GM12878 (cell line): Measurements from ENCODE around the gene FBXW7. TPM values are rescaled to one million over a fixed set of nuclear protein-coding genes. Genes with fewer than 3 reads are reported as not detected.

Experiments used
- ATAC-seq: fragments of 200-7000 bp; cut with Tn5 transposase; 3 replicates; pipeline ENCODE4 v1.9.1; 2020; ENCODE audit warnings: mild to moderate bottlenecking, moderate library complexity
- BruUV-seq: library from RNA; stranded (reverse); fragments of 400-500 nt; replicated peaks from 2 replicates; lab custom pipeline; 2021; lab: Mats Ljungman, UMichigan
- CTCF ChIA-PET: fragments of 300-600 bp; sonication (Branson Sonifier 250); formaldehyde crosslinking; extraction: SDS; loops from one replicate; lab custom pipeline; 2021; ENCODE audit warnings: inconsistent platforms; lab: Yijun Ruan, JAX
- POLR2A ChIA-PET: fragments of 350-600 bp; formaldehyde crosslinking; extraction: SDS; loops from one replicate; lab custom pipeline; 2021; ENCODE audit warnings: inconsistent platforms; lab: Charles Lee
- RAD21 ChIA-PET: fragments of 300-600 bp; sonication (Branson Sonifier 250); formaldehyde crosslinking; loops from one replicate; lab custom pipeline; 2023; ENCODE audit warnings: antibody characterized with exemption; ENCODE audit not compliant: unreplicated experiment; lab: Charles Lee
- SMC1A ChIA-PET: fragments of 300-600 bp; sonication (Branson Sonifier 250); formaldehyde crosslinking; loops from one replicate; lab custom pipeline; 2023; ENCODE audit not compliant: unreplicated experiment, uncharacterized antibody; lab: Charles Lee
- DNase-seq: peaks from one replicate; pipeline ENCODE4 v3.0.0-alpha.2; 2011; ENCODE audit warnings: low read depth, low spot score
- FAIRE-seq: peaks from 3 replicates; lab custom pipeline; 2011; peaks lifted over from hg19 to GRCh38; lab: Jason Lieb, UNC
- H2AFZ ChIP-seq: 2 replicates; pipeline ENCODE4 v1.6.0; 2011; ENCODE audit warnings: low read depth, low read length, control low read depth; ENCODE audit not compliant: control insufficient read depth
- H3K27ac ChIP-seq: 2 replicates; pipeline ENCODE4 v1.5.1; 2011; ENCODE audit warnings: control low read depth; ENCODE audit not compliant: control insufficient read depth, insufficient read depth
- H3K27me3 ChIP-seq, 2 experiments: replicated peaks in 1 of 2; 2 replicates each; pipeline versions ENCODE4 v1.6.0 to v1.6.1; 2011; ENCODE audit warnings: low read length in 1 of 2; ENCODE audit not compliant: control insufficient read depth in 2 of 2, insufficient read depth in 2 of 2
- H3K36me3 ChIP-seq, 2 experiments: 2 replicates each; pipeline ENCODE4 v1.5.1; 2011; ENCODE audit warnings: low read length in 1 of 2; ENCODE audit not compliant: control insufficient read depth in 2 of 2, insufficient read depth in 2 of 2
- H3K4me1 ChIP-seq: 2 replicates; pipeline ENCODE4 v1.6.1; 2011; ENCODE audit warnings: mild to moderate bottlenecking, low read length, moderate library complexity, mixed read lengths; ENCODE audit not compliant: control insufficient read depth, insufficient read depth
- H3K4me2 ChIP-seq: 2 replicates; pipeline ENCODE4 v1.6.0; 2011; ENCODE audit warnings: control low read depth; ENCODE audit not compliant: control insufficient read depth, insufficient read depth
- H3K4me3 ChIP-seq: fragments of 200-600 bp; sonication (generic); 2 replicates; pipeline ENCODE4 v1.5.1; 2016
- H3K79me2 ChIP-seq: 2 replicates; pipeline ENCODE4 v1.6.0; 2011; ENCODE audit warnings: low read length; ENCODE audit not compliant: control insufficient read depth, insufficient read depth
- H3K9ac ChIP-seq: 2 replicates; pipeline ENCODE4 v1.8.0; 2011; ENCODE audit warnings: low read length, control low read depth, mixed read lengths; ENCODE audit not compliant: control insufficient read depth, insufficient read depth
- H3K9me3 ChIP-seq: replicated peaks from 3 replicates; pipeline ENCODE4 v1.5.1; 2011; ENCODE audit warnings: mild to moderate bottlenecking, low read length; ENCODE audit not compliant: control insufficient read depth, insufficient read depth
- H4K20me1 ChIP-seq: 2 replicates; pipeline ENCODE4 v1.6.0; 2011; ENCODE audit not compliant: control insufficient read depth, insufficient read depth
- CBX5 ChIP-seq: sonication (generic); IDR thresholded peaks from 2 replicates; pipeline ENCODE4 v1.6.1; 2016; ENCODE audit warnings: low read depth, moderate library complexity, mild to moderate bottlenecking, inconsistent platforms
- CHD1 ChIP-seq: IDR thresholded peaks from 2 replicates; pipeline ENCODE4 v1.6.1; 2012; ENCODE audit warnings: low read depth, low read length, improper control_type of control experiment
- CHD4 ChIP-seq: fragments of 200-600 bp; sonication (generic); IDR thresholded peaks from 2 replicates; pipeline ENCODE4 v1.6.1; 2016; ENCODE audit warnings: mild to moderate bottlenecking
- DPF2 ChIP-seq: fragments of 450-650 bp; IDR thresholded peaks from 2 replicates; pipeline ENCODE4 v1.6.1; 2017; ENCODE audit warnings: mild to moderate bottlenecking
- GATAD2B ChIP-seq: fragments of 450-650 bp; conservative IDR thresholded peaks from 2 replicates; pipeline ENCODE4 v1.6.1; 2017; ENCODE audit warnings: low read depth, mild to moderate bottlenecking, moderate library complexity
- IKZF1 ChIP-seq: fragments of 450-650 bp; conservative IDR thresholded peaks from 2 replicates; pipeline ENCODE4 v1.6.1; 2017; ENCODE audit warnings: antibody characterized with exemption, mild to moderate bottlenecking
- NBN ChIP-seq: fragments of 450-650 bp; IDR thresholded peaks from 2 replicates; pipeline ENCODE4 v1.6.1; 2016
- PKNOX1 ChIP-seq: fragments of 450-650 bp; IDR thresholded peaks from 2 replicates; pipeline ENCODE4 v1.6.1; 2016; ENCODE audit warnings: mild to moderate bottlenecking
- RAD21 ChIP-seq: IDR thresholded peaks from 2 replicates; pipeline ENCODE4 v1.6.1; 2011; ENCODE audit warnings: mild to moderate bottlenecking, low read depth, low read length, moderate library complexity; ENCODE audit not compliant: insufficient read depth
- SIN3A ChIP-seq: IDR thresholded peaks from 2 replicates; pipeline ENCODE4 v1.6.1; 2012; ENCODE audit warnings: low read depth, low read length, improper control_type of control experiment
- SMC3 ChIP-seq: IDR thresholded peaks from 2 replicates; pipeline ENCODE4 v1.6.1; 2011; ENCODE audit warnings: low read length, improper control_type of control experiment, borderline replicate concordance
- SREBF2 ChIP-seq: IDR thresholded peaks from 2 replicates; pipeline ENCODE4 v1.6.1; 2012; ENCODE audit warnings: mild to moderate bottlenecking, low read length
- TARDBP ChIP-seq: IDR thresholded peaks from 2 replicates; pipeline ENCODE4 v1.6.1; 2016; ENCODE audit warnings: borderline replicate concordance
- ZNF207 ChIP-seq: fragments of 450-650 bp; IDR thresholded peaks from 2 replicates; pipeline ENCODE4 v1.6.1; 2014; ENCODE audit warnings: antibody characterized with exemption, mild to moderate bottlenecking, borderline replicate concordance
- ZNF592 ChIP-seq: fragments of 450-650 bp; IDR thresholded peaks from 2 replicates; pipeline ENCODE4 v1.6.1; 2017; ENCODE audit warnings: mild to moderate bottlenecking, moderate library complexity
- WGBS: methylation state at CpG from one replicate; pipeline ENCODE4 v1.1.6; 2016; ENCODE audit warnings: low lambda C conversion rate; ENCODE audit not compliant: insufficient replicate concordance, insufficient coverage; ENCODE audit errors: missing lambda C conversion rate; 5-methylcytosine and 5-hydroxymethylcytosine counted together
- in situ Hi-C: fragments of 300-500 bp; cut with MboI; formaldehyde crosslinking; loops from 9 replicates; pipeline ENCODE4 v1.14.3; 2018; ENCODE audit warnings: mixed read lengths
- intact Hi-C: fragments of 100-400 bp; cut with micrococcal nuclease; formaldehyde crosslinking; loops from one replicate; pipeline ENCODE4 v1.14.2; 2022; ENCODE audit not compliant: unreplicated experiment
- polyA plus RNA-seq, 11 experiments: library from polyadenylated mRNA; depleted of rRNA in 4 of 11; unstranded in 6 of 11; stranded (reverse) in 5 of 11; fragments of >200 nt; fragmentation: Nextera tagmentation in 4 of 11; fragmentation: Illumina TruSeq in 1 of 11; extraction: Ambion mirVana in 4 of 11; extraction: Trizol in 1 of 11; gene quantifications; 1 replicate in 1 of 11; 2 replicates in 10 of 11; pipeline versions ENCODE4 v1.2.1 to v1.2.3, GENCODE V29; 2011 to 2016; ENCODE audit warnings: inconsistent platforms in 2 of 11, missing spikeins in 2 of 11, low read depth in 1 of 11
- total RNA-seq, 4 experiments: library from RNA; depleted of rRNA in 3 of 4; stranded (reverse); fragments of >200 nt in 3 of 4; fragmentation: Illumina TruSeq in 1 of 4; extraction: Trizol in 1 of 4; gene quantifications; 2 replicates each; pipeline versions ENCODE4 v1.2.1 to v1.2.3, GENCODE V29; 2013 to 2021
- TF ChIP-seq, protein P1 (sequence below): fragments of 450-650 bp; IDR thresholded peaks from 2 replicates; pipeline ENCODE4 v1.6.1; 2017; ENCODE audit warnings: mild to moderate bottlenecking, low read depth, inconsistent platforms; ENCODE audit not compliant: poor library complexity, severe bottlenecking

Gene FBXW7
- total and polyA plus RNA-seq, 10 of the 15 experiments (the other 5 are each of a cell fraction or from before 2014, with no cell fraction given), result 35.8 to 118 (median 47.2) TPM

GRCh38 chr4:152380919-152381318, 155.0 kb downstream of the FBXW7 start:
- ChIA-PET CTCF (interaction anchor here (1.0 to 1.2 kb wide), 6 partner anchors 9 to 28 kb away, joined by 3 to 4 read pairs (median 3); no protein-coding TSS in a partner anchor), POLR2A (no interaction called here), SMC1A (interaction anchor here (0.7 to 2.0 kb wide), 8 partner anchors 9 to 65 kb away, joined by 3 to 7 read pairs (median 4); no protein-coding TSS in a partner anchor), RAD21 (interaction anchor here (1.2 to 1.5 kb wide), 2 partner anchors 16 to 156 kb away, joined by 3 to 4 read pairs; no protein-coding TSS in a partner anchor)
- FAIRE-seq (no peak), ATAC-seq (no peak), DNase-seq (no peak)
- intact Hi-C loops, result loop anchor here (10.0 kb wide), 1 partner anchor 1016 kb away; no protein-coding TSS in a partner anchor
- no peaks in the 10 kb centered on the region; the same call in 2 of the 3 replicates for H3K9me3 ChIP-seq
- H3K79me2 ChIP-seq, result peaks cover 25% of the 10 kb centered on the region
- no peak overlapping the region for H3K27ac ChIP-seq
- H4K20me1 ChIP-seq, result no peaks in the 10 kb centered on the region
- no peak overlapping the region for H3K9ac ChIP-seq
- H3K4me3 ChIP-seq, result no peak overlapping the region
- H2AFZ ChIP-seq, result no peak overlapping the region
- no TSS peak for BruUV-seq
- in situ Hi-C loops, result no loop called here
- H3K4me1 ChIP-seq, result no peaks in the 10 kb centered on the region
- no peaks in the 10 kb centered on the region for H3K36me3 ChIP-seq
- H3K4me2 ChIP-seq, result no peak overlapping the region
- no peaks in the 10 kb centered on the region for H3K27me3 ChIP-seq
- WGBS, result 98% methylated on average over 2 of the region's 2 CpGs
- TF ChIP-seq CHD4, result no peak
- no peak for TF ChIP-seq RAD21
- no peak for TF ChIP-seq NBN
- no peak for TF ChIP-seq PKNOX1
- TF ChIP-seq ZNF592, result no peak
- TF ChIP-seq GATAD2B, result no peak
- TF ChIP-seq CHD1, result no peak
- TF ChIP-seq IKZF1, result no peak
- TF ChIP-seq, protein P1, sequence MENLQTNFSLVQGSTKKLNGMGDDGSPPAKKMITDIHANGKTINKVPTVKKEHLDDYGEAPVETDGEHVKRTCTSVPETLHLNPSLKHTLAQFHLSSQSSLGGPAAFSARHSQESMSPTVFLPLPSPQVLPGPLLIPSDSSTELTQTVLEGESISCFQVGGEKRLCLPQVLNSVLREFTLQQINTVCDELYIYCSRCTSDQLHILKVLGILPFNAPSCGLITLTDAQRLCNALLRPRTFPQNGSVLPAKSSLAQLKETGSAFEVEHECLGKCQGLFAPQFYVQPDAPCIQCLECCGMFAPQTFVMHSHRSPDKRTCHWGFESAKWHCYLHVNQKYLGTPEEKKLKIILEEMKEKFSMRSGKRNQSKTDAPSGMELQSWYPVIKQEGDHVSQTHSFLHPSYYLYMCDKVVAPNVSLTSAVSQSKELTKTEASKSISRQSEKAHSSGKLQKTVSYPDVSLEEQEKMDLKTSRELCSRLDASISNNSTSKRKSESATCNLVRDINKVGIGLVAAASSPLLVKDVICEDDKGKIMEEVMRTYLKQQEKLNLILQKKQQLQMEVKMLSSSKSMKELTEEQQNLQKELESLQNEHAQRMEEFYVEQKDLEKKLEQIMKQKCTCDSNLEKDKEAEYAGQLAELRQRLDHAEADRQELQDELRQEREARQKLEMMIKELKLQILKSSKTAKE, result no peak
- TF ChIP-seq CBX5, result no peak
- no peak for TF ChIP-seq ZNF207
- no peak for TF ChIP-seq TARDBP
- TF ChIP-seq SREBF2, result no peak
- TF ChIP-seq SMC3, result no peak
- TF ChIP-seq DPF2, result no peak
- TF ChIP-seq SIN3A, result no peak
